ENCODE results near the gene WNT5A.

WNT5A gene

DNA sequence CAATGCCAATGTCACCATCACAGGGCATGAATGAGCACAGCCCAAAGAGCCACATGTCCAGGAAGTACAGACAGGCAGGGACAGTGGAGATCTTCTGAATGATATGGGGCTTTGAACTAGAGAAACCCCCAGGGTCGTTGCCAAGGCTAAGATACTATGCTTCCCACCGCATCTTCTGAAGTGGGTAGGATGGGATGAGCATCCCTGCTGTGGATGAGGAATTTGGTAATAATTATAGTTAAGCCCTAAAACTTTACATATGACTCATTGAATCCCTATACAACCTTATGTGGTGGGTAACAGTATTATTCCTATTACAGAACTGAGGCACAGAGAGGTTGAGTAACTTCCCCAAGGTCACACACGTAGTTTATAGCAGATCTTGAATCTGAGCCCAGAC, 44.2 kb downstream of the WNT5A start:
- DNase-seq: no peak

DNA sequence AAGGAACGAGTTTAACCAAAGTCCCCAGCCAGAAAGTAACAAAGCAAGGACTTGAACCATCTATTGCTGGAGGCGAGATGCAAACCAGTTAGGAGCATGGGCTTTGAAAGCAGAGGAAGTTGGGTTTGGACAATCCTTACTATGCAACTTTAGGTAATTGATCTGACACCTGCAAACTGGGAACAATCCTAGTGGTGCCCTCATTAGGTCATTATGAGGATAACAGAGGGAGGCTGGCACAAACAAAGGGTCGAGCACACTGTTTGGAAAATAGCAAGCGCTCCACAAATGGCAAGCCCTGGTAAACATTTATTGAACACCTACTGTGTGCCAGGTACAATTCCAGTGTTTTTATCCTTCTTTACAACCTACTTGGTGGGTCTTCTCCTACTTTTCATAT, 45.6 kb downstream of the WNT5A start:
- DNase-seq: no peak

DNA sequence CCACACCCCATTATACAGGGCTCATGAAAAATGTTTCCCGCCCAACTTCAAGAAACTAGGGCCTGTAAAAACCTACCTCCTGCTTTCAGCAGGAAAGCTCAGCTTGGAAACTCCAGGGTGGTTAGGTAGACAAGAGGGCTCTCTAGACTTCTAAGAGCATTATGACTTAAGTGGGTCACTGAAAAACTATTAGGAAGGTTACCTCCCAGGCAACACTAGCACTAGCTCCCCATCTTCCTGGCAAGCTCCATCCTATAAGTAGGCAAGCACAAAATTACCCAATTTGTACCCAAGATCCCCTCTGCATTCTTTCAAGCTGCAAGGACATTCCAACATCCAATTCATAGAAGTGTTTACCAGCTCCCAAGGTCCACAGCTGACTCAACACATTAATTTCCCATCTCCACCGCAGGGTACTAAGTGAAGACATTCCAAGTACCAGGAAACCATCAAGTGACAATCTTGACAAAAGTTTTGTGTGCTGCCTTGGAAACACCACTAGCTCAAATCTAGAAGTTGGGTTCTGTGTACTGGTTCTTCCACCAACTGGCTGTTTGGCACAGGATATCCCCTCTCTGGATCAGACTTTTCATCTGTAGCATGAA, 46.9 kb downstream of the WNT5A start:
- DNase-seq: no peak

DNA sequence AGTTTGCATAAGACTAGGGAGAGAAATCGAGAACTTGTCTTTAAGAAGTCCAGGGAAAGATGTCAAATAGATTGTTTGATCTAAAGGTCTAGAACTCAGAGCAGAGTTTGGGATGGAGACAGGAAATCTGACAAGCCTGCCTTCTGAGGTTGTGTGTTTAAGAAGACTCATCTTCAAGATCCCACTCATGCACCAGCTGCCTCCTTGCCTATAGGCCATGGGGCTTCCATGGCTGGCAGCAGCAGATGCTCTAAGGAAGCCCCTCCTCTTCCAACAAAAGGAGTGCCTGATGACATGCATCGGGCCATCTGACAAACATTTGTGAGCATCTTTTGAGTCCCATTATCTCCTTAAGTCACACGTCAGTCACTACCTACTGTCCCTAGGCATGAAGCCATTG, 47.4 kb downstream of the WNT5A start:
- DNase-seq: no peak

DNA sequence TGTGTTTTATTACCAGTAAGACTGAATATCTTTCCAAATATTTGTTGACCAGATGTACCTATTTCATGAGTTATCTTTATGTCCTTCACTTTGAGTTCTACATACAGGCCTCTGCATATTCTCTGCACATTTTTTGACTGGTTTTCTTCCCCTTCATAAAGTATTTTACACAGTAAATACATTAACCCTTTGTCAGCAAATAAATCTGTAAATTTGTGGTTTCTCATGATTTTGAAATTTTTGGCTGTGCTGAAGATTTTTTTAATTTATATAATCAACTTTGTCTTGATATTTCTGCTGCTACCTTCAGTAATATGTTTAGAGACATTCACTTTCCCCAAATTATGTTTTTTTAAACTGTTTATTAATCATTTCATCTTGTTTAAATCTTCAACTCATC, 50.5 kb downstream of the WNT5A start:
- DNase-seq: no peak

DNA sequence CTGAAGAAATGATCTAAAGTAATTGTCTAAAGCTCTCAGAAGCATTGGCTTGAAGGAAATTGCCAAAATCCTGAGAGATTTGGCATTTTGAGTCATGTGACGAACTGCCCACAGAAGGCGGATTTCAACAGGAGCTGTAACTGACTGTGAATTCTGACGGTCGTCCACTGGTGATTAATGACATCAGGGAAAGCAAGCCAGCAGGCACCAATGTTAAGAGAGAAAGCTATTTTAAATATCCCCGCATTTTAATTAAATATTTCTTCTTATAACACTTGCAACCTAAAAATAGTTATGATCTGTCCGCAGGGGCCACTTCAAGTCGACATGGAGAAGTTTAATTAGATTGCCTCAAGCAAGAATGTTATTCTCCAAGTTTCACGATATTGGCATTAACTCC, 51.6 kb downstream of the WNT5A start:
- DNase-seq: no peak

DNA sequence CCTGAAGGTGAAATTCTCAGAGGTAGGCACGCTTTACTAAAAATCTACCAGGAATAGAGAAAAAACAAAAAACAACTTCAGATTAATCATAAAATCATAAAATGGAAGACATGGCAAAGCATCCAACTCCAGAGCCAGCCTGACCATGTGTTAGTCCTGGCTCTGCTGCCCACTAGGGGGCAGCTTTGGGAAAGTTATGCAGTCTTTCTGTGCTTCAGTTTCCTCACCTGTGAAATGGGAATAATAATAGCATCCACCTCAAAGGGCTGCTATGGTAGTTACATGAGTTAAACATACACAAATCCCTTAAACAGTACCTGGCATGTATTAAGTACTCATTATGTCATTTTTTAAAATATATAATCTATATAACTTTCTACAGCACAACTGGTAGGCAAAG, 52.3 kb downstream of the WNT5A start:
- DNase-seq: no peak

DNA sequence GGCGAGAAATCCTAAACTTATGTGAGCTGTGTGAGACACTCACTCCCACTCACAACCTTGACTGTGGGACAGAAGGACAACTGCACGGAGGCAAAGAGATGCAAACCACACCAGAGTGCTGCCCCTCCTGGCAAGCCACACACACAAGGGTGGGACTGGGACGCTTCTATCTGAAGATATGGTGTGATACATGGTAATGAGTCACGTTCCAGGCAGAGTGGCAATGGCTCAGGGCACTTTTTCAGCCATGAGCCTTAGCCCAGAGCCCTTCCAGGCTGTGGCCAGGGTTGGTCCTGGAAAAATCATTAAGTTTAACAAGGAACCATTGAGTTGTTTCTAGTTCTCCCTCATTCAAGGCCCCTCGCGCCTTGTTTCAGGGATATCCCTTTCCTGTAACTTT, 56.1 kb downstream of the WNT5A start:
- no peak for DNase-seq

DNA sequence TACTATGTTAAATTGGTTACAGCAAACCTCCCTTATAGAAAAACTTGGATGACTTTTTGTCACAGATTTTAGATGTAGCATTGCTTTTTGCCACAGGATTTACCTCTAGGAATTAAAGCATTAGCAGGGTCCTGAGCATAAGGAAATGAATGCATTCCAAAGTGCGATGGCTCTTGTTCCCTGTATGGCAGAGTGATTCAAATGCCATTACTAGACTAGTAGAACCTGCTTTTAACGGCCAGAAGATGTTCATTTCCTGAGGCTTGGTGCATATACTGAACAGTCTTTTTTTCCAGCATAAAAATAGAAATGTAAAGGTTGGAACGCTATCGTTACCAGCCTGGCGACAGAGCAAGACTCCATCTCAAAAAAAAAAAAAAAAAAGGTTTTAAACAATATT, 59.4 kb downstream of the WNT5A start:
- no peak for DNase-seq

DNA sequence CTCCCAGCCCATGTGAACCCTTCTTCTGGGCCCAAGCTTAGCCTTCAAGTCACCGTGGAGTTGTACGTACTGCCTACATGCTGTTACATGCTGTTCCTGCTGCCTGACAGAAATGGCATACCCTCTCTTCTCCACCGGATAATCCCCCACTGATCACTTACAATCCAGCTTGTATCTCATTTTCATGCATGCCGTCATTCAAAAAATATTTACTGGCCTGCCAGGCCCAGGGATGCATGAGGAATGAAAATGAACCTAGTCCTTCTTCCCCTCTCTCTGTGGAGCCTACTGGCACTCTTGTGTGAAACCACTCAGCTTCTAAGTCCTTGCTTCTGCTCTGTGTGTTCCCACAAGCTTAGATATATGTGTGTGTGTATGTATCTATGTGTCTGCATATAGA, 60.6 kb downstream of the WNT5A start:
- DNase-seq: no peak

DNA sequence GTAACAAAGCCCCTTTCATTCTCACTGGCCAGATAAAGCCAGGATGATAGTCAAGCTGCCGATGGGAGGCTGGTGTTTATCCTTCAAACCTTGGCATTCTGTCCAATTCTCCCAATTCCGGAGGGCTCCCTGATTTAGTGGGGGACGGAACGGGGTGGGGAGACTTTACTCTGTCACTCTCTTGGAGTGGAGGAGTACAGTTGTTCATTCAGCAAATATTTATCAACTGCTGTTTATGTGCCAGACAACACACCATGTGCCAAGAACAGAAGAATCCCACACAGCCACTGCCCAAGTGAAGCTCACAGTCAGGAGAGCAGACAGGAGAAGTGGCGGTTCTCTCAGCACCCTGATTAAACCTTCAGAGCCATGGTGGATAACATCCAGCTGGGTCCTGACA, 63.3 kb downstream of the WNT5A start:
- DNase-seq: no peak

DNA sequence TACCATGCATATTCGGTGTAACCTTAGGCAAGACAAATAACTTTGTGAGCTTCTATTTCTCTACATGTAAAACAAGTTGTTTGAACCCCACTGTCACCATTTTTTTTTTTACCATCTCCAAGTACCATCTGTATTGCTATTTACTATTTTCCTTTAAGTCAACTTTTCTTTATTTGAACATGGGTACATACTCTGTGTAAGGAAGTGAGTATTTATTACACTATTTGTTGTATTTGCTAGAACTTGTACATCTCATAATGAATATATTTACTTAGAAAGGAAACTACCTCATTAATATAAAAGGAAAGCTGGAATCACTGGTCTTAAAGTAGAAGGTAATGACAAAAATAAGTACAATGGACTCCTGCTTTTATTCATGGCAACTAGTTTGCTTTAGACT, 69.9 kb downstream of the WNT5A start:
- no peak for DNase-seq

DNA sequence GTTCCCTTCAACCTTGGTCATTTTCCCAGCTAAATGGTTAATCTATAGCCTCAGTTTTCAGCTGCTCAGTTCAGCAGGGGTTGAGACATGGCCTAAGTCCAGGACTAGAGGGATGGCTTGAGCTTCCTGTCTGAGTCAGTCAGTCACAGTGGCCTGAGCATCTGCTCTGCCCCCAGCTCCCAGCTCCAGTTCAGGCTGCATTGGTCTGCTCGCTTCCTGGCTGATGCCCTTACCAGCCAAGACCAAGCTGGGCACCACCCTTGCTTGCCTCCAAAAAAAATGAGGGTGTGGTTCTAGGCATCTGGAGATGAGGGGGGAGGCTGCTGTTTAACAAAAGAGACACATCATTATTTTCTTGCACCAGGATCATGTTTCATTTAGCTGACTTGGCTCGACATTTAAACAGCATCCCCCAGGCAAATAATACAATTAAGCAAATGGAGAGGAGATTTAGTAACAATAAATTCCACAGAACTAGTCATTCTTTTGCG, 70.7 kb downstream of the WNT5A start:
- no peak for DNase-seq
